Cardiac muscle cell (in vitro differentiated cells and primary cell): ENCODE results near the gene CCDC167. TPM values are rescaled to one million over a fixed set of nuclear protein-coding genes. Genes with fewer than 3 reads are reported as not detected.

Experiments
- DNase-seq, 2 donors: peaks; one replicate each; pipeline versions ENCODE4 v3.0.0 to v3.0.0-alpha.2; 2010 to 2017; ENCODE audit warnings: low read depth in 1 of 2, low spot score in 1 of 2
- H3K27ac ChIP-seq: fragments of 200-600 bp; sonication (generic); 2 replicates; pipeline ENCODE4 v1.5.1; 2016
- H3K27me3 ChIP-seq: fragments of 200-600 bp; sonication (generic); 2 replicates; pipeline ENCODE4 v1.6.0; 2016; ENCODE audit warnings: control low read depth
- H3K36me3 ChIP-seq: fragments of 200-600 bp; sonication (generic); 2 replicates; pipeline ENCODE4 v1.5.1; 2016; ENCODE audit warnings: control low read depth
- H3K4me1 ChIP-seq: fragments of 200-600 bp; sonication (generic); 2 replicates; pipeline ENCODE4 v1.8.1; 2017; ENCODE audit warnings: low read depth, mild to moderate bottlenecking, mixed run types
- H3K4me3 ChIP-seq: fragments of 200-600 bp; sonication (generic); 2 replicates; pipeline ENCODE4 v1.5.1; 2016; ENCODE audit warnings: mild to moderate bottlenecking
- H3K9me3 ChIP-seq: fragments of 200-600 bp; sonication (generic); 2 replicates; pipeline ENCODE4 v1.5.1; 2017; ENCODE audit warnings: low read depth, mild to moderate bottlenecking, control low read depth
- CTCF ChIP-seq: IDR thresholded peaks from 2 replicates; pipeline ENCODE4 v1.5.1; 2012; ENCODE audit warnings: low read depth, mild to moderate bottlenecking, low read length
- polyA plus RNA-seq: library from polyadenylated mRNA; unstranded; fragments of >200 nt; fragmentation: Nextera tagmentation; extraction: Ambion mirVana; gene quantifications from 2 replicates; pipeline ENCODE4 v1.2.1, GENCODE V29; 2016
- total RNA-seq: library from RNA; depleted of rRNA; stranded (reverse); fragments of >200 nt; gene quantifications from 2 replicates; pipeline ENCODE4 v1.2.3, GENCODE V29; 2016

The CCDC167 gene
- total and polyA plus RNA-seq, 2 experiments from 2014 or later = 48.5 to 99.2 TPM

GRCh38 chr6:37516920-37517405 is 17.3 kb upstream of the CCDC167 start:
- TF ChIP-seq CTCF = no peak

GRCh38 chr6:37516076-37516919 is 16.6 kb upstream of the CCDC167 start:
- H3K36me3 ChIP-seq = no peaks in the 10 kb centered on the region
- H3K27ac ChIP-seq = no peak overlapping the region

More at GRCh38 chr6:37516920-37517405, 17.3 kb upstream of the CCDC167 start:
- no peak overlapping the region for H3K4me3 ChIP-seq
- H3K4me1 ChIP-seq = peaks cover 7% of the 10 kb centered on the region
- DNase-seq = no peak
- H3K9me3 ChIP-seq = no peaks in the 10 kb centered on the region
- H3K27ac ChIP-seq = no peak overlapping the region
- H3K27me3 ChIP-seq = peaks cover 28% of the 10 kb centered on the region
- H3K36me3 ChIP-seq = no peaks in the 10 kb centered on the region

GRCh38 chr6:37515712-37516075 is 16.0 kb upstream of the CCDC167 start:
- Histone ChIP-seq H3K27ac (no peak overlapping the region), H3K4me1 (peaks cover 7% of the 10 kb centered on the region), H3K27me3 (peaks cover 38% of the 10 kb centered on the region), H3K4me3 (no peak overlapping the region), H3K9me3 (no peaks in the 10 kb centered on the region), H3K36me3 (no peaks in the 10 kb centered on the region)
- TF ChIP-seq CTCF = no peak
- DNase-seq = no peak

More at GRCh38 chr6:37516076-37516919, 16.6 kb upstream of the CCDC167 start:
- no peaks in the 10 kb centered on the region for H3K9me3 ChIP-seq
- no peak for TF ChIP-seq CTCF
- H3K27me3 ChIP-seq = peaks cover 35% of the 10 kb centered on the region
- peaks cover 7% of the 10 kb centered on the region for H3K4me1 ChIP-seq
- no peak overlapping the region for H3K4me3 ChIP-seq
- peak in 1 of 2 donors; percentile 26 for DNase-seq

- no peak for TF ChIP-seq CTCF
- Histone ChIP-seq H3K27ac (no peak overlapping the region), H3K4me1 (peaks cover 7% of the 10 kb centered on the region), H3K4me3 (no peak overlapping the region), H3K9me3 (no peaks in the 10 kb centered on the region), H3K27me3 (peaks cover 38% of the 10 kb centered on the region), H3K36me3 (no peaks in the 10 kb centered on the region)
- DNase-seq = no peak
These were observed 15.1 kb upstream of the CCDC167 start for GRCh38 chr6:37514837-37515236.

DNA sequence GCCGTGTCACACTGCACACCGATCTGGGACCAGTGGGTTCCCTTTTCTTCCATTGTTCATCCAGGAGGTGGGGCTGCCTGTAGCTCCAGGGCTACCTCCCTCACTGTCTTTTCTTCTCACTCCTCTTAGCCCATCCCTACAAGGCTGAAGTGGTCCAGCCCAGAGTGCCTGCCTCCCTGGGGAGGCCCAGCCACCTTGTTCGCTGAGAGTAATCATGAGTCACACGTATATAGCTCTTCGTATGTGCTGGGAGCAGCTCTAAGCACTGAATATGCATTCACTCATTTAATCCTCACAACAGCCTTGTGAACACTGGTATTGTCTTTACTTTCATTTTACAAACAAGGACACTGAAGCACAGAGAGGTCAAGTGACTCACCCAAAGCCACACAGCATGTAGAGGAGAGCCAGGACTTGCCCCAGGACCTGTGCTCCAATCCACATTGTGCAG is 14.7 kb upstream of the CCDC167 start:
- Histone ChIP-seq H3K27me3 (peaks cover 38% of the 10 kb centered on the region), H3K9me3 (no peaks in the 10 kb centered on the region)
- no peak for DNase-seq

More for the DNA sequence above, 14.7 kb upstream of the CCDC167 start:
- no peak overlapping the region for H3K4me3 ChIP-seq
- H3K36me3 ChIP-seq = no peaks in the 10 kb centered on the region
- no peak for TF ChIP-seq CTCF
- H3K27ac ChIP-seq = no peak overlapping the region
- peaks cover 7% of the 10 kb centered on the region for H3K4me1 ChIP-seq
